CD4-positive, alpha-beta T cell treated with Interleukin-12 subunit alpha and Interleukin-12 subunit beta, for 1 hour (primary cell): Measurements from ENCODE around the gene MELK.

Experiments
- DNase-seq: peaks from one replicate; pipeline ENCODE4 v3.0.0-alpha.2; 2020

MELK gene

DNA sequence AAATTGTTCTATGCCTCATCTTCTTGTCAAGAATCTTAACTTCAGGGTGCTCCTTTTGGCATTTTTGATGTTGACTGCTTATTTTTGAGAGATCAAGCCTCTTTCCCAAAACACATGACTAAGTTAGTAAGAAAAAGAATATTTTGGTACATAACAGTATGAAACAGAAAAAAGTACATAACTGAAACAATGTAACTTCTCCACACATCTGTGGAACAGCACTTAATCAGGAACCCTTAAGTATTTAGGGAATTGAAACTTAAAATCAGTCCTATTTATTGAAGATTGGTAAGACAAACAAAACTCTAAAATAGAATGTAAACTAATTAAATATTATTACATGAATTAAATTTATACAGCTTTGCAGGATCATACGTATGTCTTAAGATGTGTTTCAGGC is 103.4 kb downstream of the MELK start:
- DNase-seq: no peak

GRCh38 chr9:36676778-36677485 is 104.2 kb downstream of the MELK start:
- DNase-seq: no peak

GRCh38 chr9:36677611-36678010 is 104.9 kb downstream of the MELK start:
- DNase-seq: no peak

DNA sequence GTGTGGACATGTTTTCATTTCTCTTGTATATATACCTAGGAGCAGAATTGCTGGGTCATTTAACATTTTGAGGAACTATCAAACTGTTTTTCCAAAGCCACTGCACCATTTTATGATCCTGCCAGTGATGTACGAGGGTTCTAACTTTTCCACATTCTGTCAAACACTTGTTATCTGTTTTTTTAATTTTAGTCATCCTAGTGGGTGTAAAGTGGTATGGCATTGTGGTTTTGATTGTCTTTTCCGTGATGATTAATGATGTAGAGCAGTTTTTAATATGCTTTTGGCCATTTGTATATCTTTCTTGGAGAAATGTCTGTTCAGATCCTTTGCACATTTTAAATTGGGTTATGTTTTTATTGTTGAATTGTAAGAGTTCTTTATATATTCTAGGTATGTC is 107.0 kb downstream of the MELK start:
- no peak for DNase-seq

GRCh38 chr9:36686471-36686870 is 113.8 kb downstream of the MELK start:
- no peak for DNase-seq

DNA sequence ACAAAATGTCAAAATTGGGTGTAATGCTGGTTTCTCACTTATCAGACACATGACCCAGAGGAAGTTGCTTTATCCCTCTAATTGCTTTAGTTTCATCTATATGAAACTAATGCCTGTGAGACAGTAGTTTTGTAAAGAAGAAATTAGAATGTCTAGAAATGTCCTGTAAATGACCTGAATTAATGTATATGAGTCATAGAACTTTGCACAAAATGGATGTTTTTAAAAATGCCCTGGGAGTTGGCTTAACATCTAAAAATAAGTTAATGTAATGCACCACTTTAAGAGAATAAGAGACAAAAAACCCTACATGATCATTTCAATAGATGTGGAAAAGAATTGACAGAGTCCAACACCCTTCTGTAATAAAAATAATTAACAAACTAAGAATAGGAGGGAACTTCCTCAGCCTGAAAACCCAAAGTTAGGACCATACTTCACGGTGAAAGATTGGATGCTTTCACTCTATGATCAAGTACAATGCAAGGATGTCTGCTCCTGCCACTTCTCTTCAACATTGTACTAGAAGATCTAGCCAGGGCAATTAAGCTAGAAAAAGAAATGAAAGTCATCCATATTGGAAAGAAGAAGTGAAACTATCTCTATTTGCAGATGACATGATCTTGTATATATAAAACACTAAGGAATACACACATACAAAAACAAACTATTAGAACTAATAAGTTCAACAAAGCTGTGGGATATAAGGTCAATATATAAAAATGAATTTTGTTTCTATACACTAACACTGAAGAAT is 117.9 kb downstream of the MELK start:
- no peak for DNase-seq

DNA sequence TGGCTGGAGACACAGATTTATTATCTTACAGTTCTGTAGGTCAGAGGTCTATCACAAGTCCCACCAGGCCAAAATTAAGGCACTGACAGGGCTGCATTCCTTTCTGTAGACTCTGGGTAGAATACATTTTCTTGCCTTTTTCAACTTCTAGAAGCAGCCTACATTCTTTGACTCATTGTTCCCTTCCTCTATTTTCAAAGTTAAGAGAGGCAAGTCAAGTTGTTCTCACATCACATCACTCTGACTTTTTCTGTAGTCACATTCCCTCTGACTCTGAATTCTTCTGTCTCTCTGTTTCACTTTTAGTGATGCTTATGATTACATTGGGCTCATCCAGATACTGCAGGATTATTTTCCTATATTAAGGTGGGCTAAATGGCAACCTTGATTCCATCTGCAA is 119.0 kb downstream of the MELK start:
- DNase-seq: no peak

GRCh38 chr9:36698984-36699383 is 126.3 kb downstream of the MELK start:
- DNase-seq: no peak

DNA sequence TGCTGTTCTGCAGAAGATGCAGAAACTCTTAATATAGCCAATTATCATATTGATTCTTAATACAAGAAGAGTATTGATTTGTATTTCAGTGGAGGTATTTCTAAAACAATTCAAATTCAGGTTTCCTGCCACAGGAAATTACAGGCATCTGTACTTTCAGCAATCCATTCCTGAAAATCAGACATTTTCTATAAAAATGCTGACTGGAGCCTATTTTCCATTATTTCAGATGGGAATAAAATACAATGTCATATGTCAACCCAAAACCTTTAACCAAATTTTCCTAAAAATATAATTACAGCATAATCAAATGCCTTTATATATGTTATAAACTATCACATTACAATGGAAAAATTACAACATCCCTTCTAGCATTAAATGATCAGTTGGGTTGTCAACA is 131.5 kb downstream of the MELK start:
- no peak for DNase-seq

- no peak for DNase-seq
These were observed 141.1 kb downstream of the MELK start for GRCh38 chr9:36713515-36714490.

GRCh38 chr9:36716496-36716895 is 143.8 kb downstream of the MELK start:
- DNase-seq: no peak

DNA sequence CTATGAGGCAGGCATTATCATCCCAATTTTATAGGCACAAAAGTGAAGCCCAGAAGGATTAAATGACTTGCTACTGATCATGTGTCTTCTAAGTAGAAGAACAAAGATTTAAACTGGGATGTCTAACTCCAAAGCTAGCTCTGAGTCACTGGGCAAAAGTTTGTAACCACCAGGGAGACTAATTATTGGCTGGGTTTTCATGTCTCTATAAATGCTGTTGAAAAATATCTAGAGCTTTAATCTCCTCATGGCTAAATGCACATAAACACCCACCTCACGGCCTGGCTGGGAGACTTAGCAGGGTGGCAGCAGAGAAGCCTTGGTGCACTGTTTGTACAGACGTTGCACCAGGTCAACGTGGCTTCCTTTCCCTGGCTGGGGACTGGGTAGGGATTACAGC is 144.6 kb downstream of the MELK start:
- DNase-seq: no peak

DNA sequence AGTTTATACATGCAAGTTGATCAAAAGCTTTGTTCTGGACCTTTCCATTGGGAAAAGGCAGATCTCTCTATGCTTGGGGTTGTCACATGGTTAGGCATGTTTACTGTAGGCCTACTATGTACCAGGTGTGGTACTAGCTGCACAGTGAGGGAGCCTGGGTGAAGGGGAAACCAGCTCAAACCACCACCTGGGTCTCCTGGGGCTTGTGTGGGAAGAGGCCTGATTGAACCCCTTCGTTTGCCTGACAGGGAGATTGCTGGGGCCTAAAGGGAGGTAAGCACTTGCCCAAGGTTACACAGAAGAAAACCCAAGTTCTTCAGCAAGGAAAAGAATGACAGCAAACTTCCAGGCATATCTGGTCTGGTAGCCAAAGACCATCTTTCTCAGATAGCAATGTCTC is 145.9 kb downstream of the MELK start:
- DNase-seq: no peak

DNA sequence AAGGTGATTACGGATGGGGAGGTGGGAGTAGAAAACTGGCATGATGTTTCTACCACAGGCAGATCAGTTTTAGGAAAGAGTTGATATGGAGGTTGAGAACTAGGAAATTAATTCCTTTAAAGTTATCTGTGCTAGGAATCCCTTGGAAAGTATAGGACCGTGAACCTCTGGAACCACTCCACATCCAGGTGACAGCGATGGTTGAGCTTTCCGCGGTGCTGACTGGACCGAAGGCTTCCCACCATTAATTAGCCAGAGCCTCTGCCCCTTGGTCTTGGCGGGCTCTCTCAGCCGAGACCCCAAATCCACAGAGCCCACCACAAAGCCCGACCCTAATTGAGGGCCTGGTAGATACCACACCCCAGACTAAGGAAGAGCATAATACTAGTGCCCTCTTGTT is 147.3 kb downstream of the MELK start:
- no peak for DNase-seq

- no peak for DNase-seq
These were observed 149.3 kb downstream of the MELK start for GRCh38 chr9:36721846-36722588.

- DNase-seq: no peak
These were observed 153.2 kb downstream of the MELK start for GRCh38 chr9:36725777-36726356.
